Right atrium auricular region (tissue), 2 donors: ENCODE results near the gene AKT1S1. TPM values are rescaled to one million over a fixed set of nuclear protein-coding genes. Genes with fewer than 3 reads are reported as not detected.

Experiments used
- DNase-seq: peaks from one replicate; pipeline ENCODE4 v3.0.0-alpha.2; 2019; ENCODE audit warnings: low spot score
- H3K27ac ChIP-seq, 2 donors: fragments of 200-600 bp; sonication (generic); 1 replicate in 1 of 2; 2 replicates in 1 of 2; pipeline ENCODE4 v1.5.1; 2016 to 2019
- H3K27me3 ChIP-seq, 2 donors: fragments of 200-600 bp; sonication (generic); one replicate each; pipeline versions ENCODE4 v1.5.1 to v1.6.0; 2017 to 2019
- H3K36me3 ChIP-seq: fragments of 200-600 bp; sonication (generic); one replicate; pipeline ENCODE4 v1.5.1; 2016
- H3K4me1 ChIP-seq, 2 donors: fragments of 200-600 bp; sonication (generic); one replicate each; pipeline versions ENCODE4 v1.5.1 to v1.6.0; 2017 to 2019
- H3K4me3 ChIP-seq, 2 donors: fragments of 200-600 bp; sonication (generic); 1 replicate in 1 of 2; 2 replicates in 1 of 2; pipeline ENCODE4 v1.5.1; 2017 to 2019; ENCODE audit warnings: mild to moderate bottlenecking in 1 of 2, moderate library complexity in 1 of 2
- H3K9me3 ChIP-seq, 2 donors: fragments of 200-600 bp; sonication (generic); one replicate each; pipeline ENCODE4 v1.5.1; 2019
- CTCF ChIP-seq, 2 donors: fragments of 200-600 bp; sonication (generic); IDR thresholded peaks; one replicate each; pipeline ENCODE4 v1.5.1; 2019; ENCODE audit warnings: antibody characterized with exemption in 2 of 2
- total RNA-seq, 2 donors: library from RNA; depleted of rRNA; stranded (reverse); fragments of >200 nt; gene quantifications; one replicate each; pipeline ENCODE4 v1.1.0, GENCODE V29; 2016

Gene AKT1S1
- total RNA-seq, 2 donors from 2014 or later, result 20.6 to 25.8 TPM

GRCh38 chr19:49837009-49837310 lies 40.2 kb downstream of the AKT1S1 start:
- H3K4me1 ChIP-seq, result no peaks in the 10 kb centered on the region
- H3K9me3 ChIP-seq, result no peaks in the 10 kb centered on the region
- no peak for DNase-seq
- H3K36me3 ChIP-seq, result peaks cover 48% of the 10 kb centered on the region
- TF ChIP-seq CTCF (IDR thresholded peaks at IDR 0.05), result no peak
- no peak overlapping the region for H3K4me3 ChIP-seq
- no peaks in the 10 kb centered on the region for H3K27me3 ChIP-seq
- H3K27ac ChIP-seq, result no peak overlapping the region

- TF ChIP-seq CTCF (IDR thresholded peaks at IDR 0.05), result no peak
- Histone ChIP-seq H3K27ac (no peak overlapping the region), H3K4me1 (no peaks in the 10 kb centered on the region), H3K27me3 (no peaks in the 10 kb centered on the region), H3K4me3 (no peak overlapping the region), H3K36me3 (peaks cover 54% of the 10 kb centered on the region), H3K9me3 (no peaks in the 10 kb centered on the region)
- no peak for DNase-seq
Measured at GRCh38 chr19:49836176-49837008, 40.8 kb downstream of the AKT1S1 start.

- Histone ChIP-seq H3K36me3 (peaks cover 62% of the 10 kb centered on the region), H3K4me1 (no peaks in the 10 kb centered on the region), H3K9me3 (no peaks in the 10 kb centered on the region), H3K4me3 (no peak overlapping the region), H3K27me3 (no peaks in the 10 kb centered on the region), H3K27ac (no peak overlapping the region)
- DNase-seq, result no peak
- no peak for TF ChIP-seq CTCF (IDR thresholded peaks at IDR 0.05)
Measured at GRCh38 chr19:49835562-49835961, 41.6 kb downstream of the AKT1S1 start.

GRCh38 chr19:49833599-49833998 lies 43.6 kb downstream of the AKT1S1 start:
- no peak overlapping the region for H3K27ac ChIP-seq
- peaks cover 77% of the 10 kb centered on the region for H3K36me3 ChIP-seq
- no peak for DNase-seq

DNA sequence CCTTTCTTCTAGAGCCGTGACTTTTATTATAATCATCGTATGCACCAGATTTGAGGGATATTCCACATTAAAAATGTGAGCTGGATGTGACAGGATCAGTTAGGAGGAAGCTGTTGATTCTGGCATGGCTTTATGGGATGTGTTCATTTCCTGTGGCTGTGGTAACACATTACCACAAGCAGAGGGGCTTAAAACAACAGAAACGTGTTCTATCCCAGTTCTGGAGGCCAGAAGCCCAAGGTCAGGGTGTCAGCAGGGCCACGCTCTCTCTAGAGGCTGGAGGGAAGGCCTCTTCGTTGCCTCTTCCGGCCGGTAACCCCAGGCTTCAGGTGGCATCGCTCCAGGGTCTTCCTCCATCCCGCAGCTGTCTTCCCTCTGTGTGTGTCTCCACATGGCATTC lies 44.6 kb downstream of the AKT1S1 start:
- H3K36me3 ChIP-seq, result peaks cover 77% of the 10 kb centered on the region
- no peak overlapping the region for H3K27ac ChIP-seq
- H3K4me1 ChIP-seq, result no peaks in the 10 kb centered on the region
- DNase-seq, result no peak
- no peak overlapping the region for H3K4me3 ChIP-seq
- TF ChIP-seq CTCF (IDR thresholded peaks at IDR 0.05), result no peak
- H3K27me3 ChIP-seq, result no peaks in the 10 kb centered on the region
- no peaks in the 10 kb centered on the region for H3K9me3 ChIP-seq

More at GRCh38 chr19:49833599-49833998, 43.6 kb downstream of the AKT1S1 start:
- Histone ChIP-seq H3K9me3 (no peaks in the 10 kb centered on the region), H3K4me3 (no peak overlapping the region), H3K27me3 (no peaks in the 10 kb centered on the region), H3K4me1 (no peaks in the 10 kb centered on the region)
- no peak for TF ChIP-seq CTCF (IDR thresholded peaks at IDR 0.05)

GRCh38 chr19:49831592-49831991 lies 45.6 kb downstream of the AKT1S1 start:
- H3K4me1 ChIP-seq, result no peaks in the 10 kb centered on the region
- no peak for DNase-seq
- no peak overlapping the region for H3K27ac ChIP-seq
- no peaks in the 10 kb centered on the region for H3K27me3 ChIP-seq
- no peak overlapping the region for H3K4me3 ChIP-seq
- peaks cover 74% of the 10 kb centered on the region for H3K36me3 ChIP-seq
- H3K9me3 ChIP-seq, result no peaks in the 10 kb centered on the region
- TF ChIP-seq CTCF (IDR thresholded peaks at IDR 0.05), result no peak
